ENCODE results near the gene ELL.

DNA sequence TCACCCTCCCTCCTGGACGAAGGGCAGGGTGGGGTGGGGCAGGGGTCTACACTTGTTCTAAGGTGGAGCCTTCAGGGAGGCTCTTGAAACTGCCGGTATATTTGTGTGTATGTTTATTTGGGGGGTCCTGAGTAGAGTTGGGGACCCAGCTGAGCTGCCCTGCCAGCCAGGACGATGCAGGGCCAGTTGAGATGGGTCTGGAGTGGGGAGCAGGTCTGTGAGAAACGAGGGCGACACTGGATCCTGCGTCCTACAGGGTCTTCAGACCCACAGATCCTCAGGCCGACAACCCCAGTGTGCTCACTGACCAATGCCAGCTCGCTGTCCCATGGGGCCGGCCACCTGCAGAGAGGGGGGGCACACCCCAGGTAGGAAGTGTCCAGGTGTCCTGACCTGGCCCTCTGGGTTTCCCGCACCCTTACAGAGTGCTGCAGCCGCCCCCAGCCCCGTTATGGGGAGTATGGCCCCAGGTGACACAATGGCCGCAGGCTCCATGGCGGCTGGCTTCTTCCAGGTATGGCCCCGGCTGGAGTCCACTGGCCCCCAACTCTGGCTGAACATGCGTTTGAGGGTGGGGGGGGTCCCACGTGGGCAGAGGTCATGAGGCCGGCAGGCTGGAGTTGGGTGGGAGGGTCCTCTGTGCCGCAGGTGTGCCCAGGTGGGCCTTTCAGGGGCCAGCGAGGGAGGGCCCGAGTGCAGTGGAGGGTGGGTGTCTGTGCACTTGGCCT, 91.3 kb downstream of the ELL start:
- TF ChIP-seq, protein P1, sequence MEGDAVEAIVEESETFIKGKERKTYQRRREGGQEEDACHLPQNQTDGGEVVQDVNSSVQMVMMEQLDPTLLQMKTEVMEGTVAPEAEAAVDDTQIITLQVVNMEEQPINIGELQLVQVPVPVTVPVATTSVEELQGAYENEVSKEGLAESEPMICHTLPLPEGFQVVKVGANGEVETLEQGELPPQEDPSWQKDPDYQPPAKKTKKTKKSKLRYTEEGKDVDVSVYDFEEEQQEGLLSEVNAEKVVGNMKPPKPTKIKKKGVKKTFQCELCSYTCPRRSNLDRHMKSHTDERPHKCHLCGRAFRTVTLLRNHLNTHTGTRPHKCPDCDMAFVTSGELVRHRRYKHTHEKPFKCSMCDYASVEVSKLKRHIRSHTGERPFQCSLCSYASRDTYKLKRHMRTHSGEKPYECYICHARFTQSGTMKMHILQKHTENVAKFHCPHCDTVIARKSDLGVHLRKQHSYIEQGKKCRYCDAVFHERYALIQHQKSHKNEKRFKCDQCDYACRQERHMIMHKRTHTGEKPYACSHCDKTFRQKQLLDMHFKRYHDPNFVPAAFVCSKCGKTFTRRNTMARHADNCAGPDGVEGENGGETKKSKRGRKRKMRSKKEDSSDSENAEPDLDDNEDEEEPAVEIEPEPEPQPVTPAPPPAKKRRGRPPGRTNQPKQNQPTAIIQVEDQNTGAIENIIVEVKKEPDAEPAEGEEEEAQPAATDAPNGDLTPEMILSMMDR (IDR thresholded peaks at IDR 0.05) = no peak
- no peak for TF ChIP-seq RCOR1 (IDR thresholded peaks at IDR 0.05; ENCODE audit: low read length)
- TF ChIP-seq, protein P2, sequence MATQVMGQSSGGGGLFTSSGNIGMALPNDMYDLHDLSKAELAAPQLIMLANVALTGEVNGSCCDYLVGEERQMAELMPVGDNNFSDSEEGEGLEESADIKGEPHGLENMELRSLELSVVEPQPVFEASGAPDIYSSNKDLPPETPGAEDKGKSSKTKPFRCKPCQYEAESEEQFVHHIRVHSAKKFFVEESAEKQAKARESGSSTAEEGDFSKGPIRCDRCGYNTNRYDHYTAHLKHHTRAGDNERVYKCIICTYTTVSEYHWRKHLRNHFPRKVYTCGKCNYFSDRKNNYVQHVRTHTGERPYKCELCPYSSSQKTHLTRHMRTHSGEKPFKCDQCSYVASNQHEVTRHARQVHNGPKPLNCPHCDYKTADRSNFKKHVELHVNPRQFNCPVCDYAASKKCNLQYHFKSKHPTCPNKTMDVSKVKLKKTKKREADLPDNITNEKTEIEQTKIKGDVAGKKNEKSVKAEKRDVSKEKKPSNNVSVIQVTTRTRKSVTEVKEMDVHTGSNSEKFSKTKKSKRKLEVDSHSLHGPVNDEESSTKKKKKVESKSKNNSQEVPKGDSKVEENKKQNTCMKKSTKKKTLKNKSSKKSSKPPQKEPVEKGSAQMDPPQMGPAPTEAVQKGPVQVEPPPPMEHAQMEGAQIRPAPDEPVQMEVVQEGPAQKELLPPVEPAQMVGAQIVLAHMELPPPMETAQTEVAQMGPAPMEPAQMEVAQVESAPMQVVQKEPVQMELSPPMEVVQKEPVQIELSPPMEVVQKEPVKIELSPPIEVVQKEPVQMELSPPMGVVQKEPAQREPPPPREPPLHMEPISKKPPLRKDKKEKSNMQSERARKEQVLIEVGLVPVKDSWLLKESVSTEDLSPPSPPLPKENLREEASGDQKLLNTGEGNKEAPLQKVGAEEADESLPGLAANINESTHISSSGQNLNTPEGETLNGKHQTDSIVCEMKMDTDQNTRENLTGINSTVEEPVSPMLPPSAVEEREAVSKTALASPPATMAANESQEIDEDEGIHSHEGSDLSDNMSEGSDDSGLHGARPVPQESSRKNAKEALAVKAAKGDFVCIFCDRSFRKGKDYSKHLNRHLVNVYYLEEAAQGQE (IDR thresholded peaks at IDR 0.05; ENCODE audit: low read depth, low read length) = no peak
